GM18861 (cell line): ENCODE measurements around the gene TRPV4.

Experiments used
- ATAC-seq: cut with Tn5 transposase; IDR thresholded peaks from one replicate; pipeline ENCODE4 v1.9.1; 2021; ENCODE audit not compliant: unreplicated experiment

The TRPV4 gene

GRCh38 chr12:109782326-109782703 lies 50.9 kb downstream of the TRPV4 start:
- ATAC-seq = no peak

- ATAC-seq = no peak
Observed at GRCh38 chr12:109781668-109782325, 51.4 kb downstream of the TRPV4 start.

- no peak for ATAC-seq
Observed at GRCh38 chr12:109779382-109779781, 53.8 kb downstream of the TRPV4 start.

- no peak for ATAC-seq
Observed at GRCh38 chr12:109778684-109779083, 54.5 kb downstream of the TRPV4 start.

GRCh38 chr12:109777544-109777943 lies 55.7 kb downstream of the TRPV4 start:
- ATAC-seq = no peak

- no peak for ATAC-seq
Observed at GRCh38 chr12:109776624-109777023, 56.6 kb downstream of the TRPV4 start.

GRCh38 chr12:109775172-109775881 lies 57.9 kb downstream of the TRPV4 start:
- no peak for ATAC-seq

GRCh38 chr12:109773384-109774011 lies 59.7 kb downstream of the TRPV4 start:
- no peak for ATAC-seq

GRCh38 chr12:109772622-109773321 lies 60.4 kb downstream of the TRPV4 start:
- ATAC-seq = no peak

- no peak for ATAC-seq
Observed at GRCh38 chr12:109771746-109772621, 61.2 kb downstream of the TRPV4 start.

- ATAC-seq = no peak
Observed at GRCh38 chr12:109770861-109771670, 62.1 kb downstream of the TRPV4 start.

GRCh38 chr12:109770104-109770860 lies 62.9 kb downstream of the TRPV4 start:
- ATAC-seq = no peak

GRCh38 chr12:109768901-109769670 lies 64.1 kb downstream of the TRPV4 start:
- ATAC-seq = no peak

- ATAC-seq = no peak
Observed at GRCh38 chr12:109767991-109768900, 65.0 kb downstream of the TRPV4 start.

- ATAC-seq = no peak
Observed at GRCh38 chr12:109767456-109767855, 65.7 kb downstream of the TRPV4 start.

GRCh38 chr12:109766251-109766778 lies 66.9 kb downstream of the TRPV4 start:
- no peak for ATAC-seq

- ATAC-seq = no peak
Observed at GRCh38 chr12:109765446-109765810, 67.8 kb downstream of the TRPV4 start.
